Osteocyte (in vitro differentiated cells): ENCODE measurements around the gene EFCAB11. TPM values are rescaled to one million over a fixed set of nuclear protein-coding genes. Genes with fewer than 3 reads are reported as not detected.

Experiments used
- DNase-seq: peaks from one replicate; pipeline ENCODE4 v3.0.0; 2021; ENCODE audit warnings: mixed read lengths; ENCODE audit not compliant: unreplicated experiment; ENCODE audit errors: extremely low spot score
- H3K27ac Mint-ChIP-seq: one replicate; pipeline ENCODE4 v1.8.0; 2021; ENCODE audit warnings: mild to moderate bottlenecking, mixed read lengths; ENCODE audit not compliant: unreplicated experiment
- H3K27me3 Mint-ChIP-seq: one replicate; pipeline ENCODE4 v1.8.0; 2021; ENCODE audit warnings: mixed read lengths; ENCODE audit not compliant: unreplicated experiment
- H3K36me3 Mint-ChIP-seq: one replicate; pipeline ENCODE4 v1.8.0; 2021; ENCODE audit warnings: mixed read lengths; ENCODE audit not compliant: unreplicated experiment
- H3K4me1 Mint-ChIP-seq: one replicate; pipeline ENCODE4 v1.8.0; 2021; ENCODE audit warnings: mixed read lengths; ENCODE audit not compliant: unreplicated experiment
- H3K4me3 Mint-ChIP-seq: one replicate; pipeline ENCODE4 v1.8.0; 2021; ENCODE audit warnings: mild to moderate bottlenecking, moderate library complexity, mixed read lengths; ENCODE audit not compliant: unreplicated experiment
- H3K9me3 Mint-ChIP-seq: one replicate; pipeline ENCODE4 v1.8.0; 2021; ENCODE audit warnings: mixed read lengths; ENCODE audit not compliant: unreplicated experiment
- total RNA-seq: library from RNA; stranded (reverse); gene quantifications from 2 replicates; pipeline ENCODE4 v1.2.1, GENCODE V29; 2021
- TF ChIP-seq, protein P1 (sequence below): fragments of 200-600 bp; sonication (generic); IDR thresholded peaks from 2 replicates; pipeline ENCODE4 v1.5.0; 2021; ENCODE audit warnings: antibody characterized with exemption, mild to moderate bottlenecking, moderate library complexity

The EFCAB11 gene
- total RNA-seq, 1 donor from 2014 or later, result 8.7 TPM

DNA sequence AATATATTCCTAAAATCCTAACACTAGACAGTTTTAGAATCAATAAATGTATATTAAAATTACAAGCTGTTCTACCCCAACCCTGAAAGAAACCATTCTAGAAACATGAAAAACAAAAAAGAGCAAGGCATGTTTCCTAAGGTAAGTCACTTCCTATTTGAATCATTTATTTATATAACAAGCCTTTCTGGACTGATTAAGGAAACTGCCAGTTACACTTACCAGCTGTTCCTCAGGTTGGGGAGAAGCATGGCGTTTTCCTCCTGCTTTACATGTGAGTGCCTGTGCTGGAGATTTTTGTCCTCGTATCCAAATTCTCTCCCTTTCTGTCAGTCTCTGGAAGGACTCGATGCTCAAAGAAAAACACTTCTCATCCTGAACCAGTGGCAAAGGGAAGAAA lies 183.3 kb downstream of the EFCAB11 start:
- Mint-ChIP-seq H3K9me3 (no peaks in the 10 kb centered on the region), H3K36me3 (no peaks in the 10 kb centered on the region), H3K27me3 (no peaks in the 10 kb centered on the region), H3K27ac (peak overlapping the region; percentile 75), H3K4me1 (peaks cover 25% of the 10 kb centered on the region), H3K4me3 (no peak overlapping the region)
- TF ChIP-seq, protein P1, sequence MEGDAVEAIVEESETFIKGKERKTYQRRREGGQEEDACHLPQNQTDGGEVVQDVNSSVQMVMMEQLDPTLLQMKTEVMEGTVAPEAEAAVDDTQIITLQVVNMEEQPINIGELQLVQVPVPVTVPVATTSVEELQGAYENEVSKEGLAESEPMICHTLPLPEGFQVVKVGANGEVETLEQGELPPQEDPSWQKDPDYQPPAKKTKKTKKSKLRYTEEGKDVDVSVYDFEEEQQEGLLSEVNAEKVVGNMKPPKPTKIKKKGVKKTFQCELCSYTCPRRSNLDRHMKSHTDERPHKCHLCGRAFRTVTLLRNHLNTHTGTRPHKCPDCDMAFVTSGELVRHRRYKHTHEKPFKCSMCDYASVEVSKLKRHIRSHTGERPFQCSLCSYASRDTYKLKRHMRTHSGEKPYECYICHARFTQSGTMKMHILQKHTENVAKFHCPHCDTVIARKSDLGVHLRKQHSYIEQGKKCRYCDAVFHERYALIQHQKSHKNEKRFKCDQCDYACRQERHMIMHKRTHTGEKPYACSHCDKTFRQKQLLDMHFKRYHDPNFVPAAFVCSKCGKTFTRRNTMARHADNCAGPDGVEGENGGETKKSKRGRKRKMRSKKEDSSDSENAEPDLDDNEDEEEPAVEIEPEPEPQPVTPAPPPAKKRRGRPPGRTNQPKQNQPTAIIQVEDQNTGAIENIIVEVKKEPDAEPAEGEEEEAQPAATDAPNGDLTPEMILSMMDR, result no peak
- DNase-seq, result no peak

GRCh38 chr14:89767861-89768268 lies 186.7 kb downstream of the EFCAB11 start:
- Mint-ChIP-seq H3K27me3 (no peaks in the 10 kb centered on the region), H3K27ac (no peak overlapping the region), H3K4me1 (peaks cover 16% of the 10 kb centered on the region), H3K36me3 (no peaks in the 10 kb centered on the region), H3K9me3 (no peaks in the 10 kb centered on the region), H3K4me3 (no peak overlapping the region)
- TF ChIP-seq, protein P1, result peak; percentile 64
- no peak for DNase-seq

- DNase-seq, result no peak
- H3K4me3 Mint-ChIP-seq, result no peak overlapping the region
- no peaks in the 10 kb centered on the region for H3K27me3 Mint-ChIP-seq
- H3K36me3 Mint-ChIP-seq, result no peaks in the 10 kb centered on the region
- TF ChIP-seq, protein P1, result no peak
- no peak overlapping the region for H3K27ac Mint-ChIP-seq
- H3K4me1 Mint-ChIP-seq, result peaks cover 15% of the 10 kb centered on the region
- H3K9me3 Mint-ChIP-seq, result no peaks in the 10 kb centered on the region
Measured at GRCh38 chr14:89767131-89767530, 187.4 kb downstream of the EFCAB11 start.

- TF ChIP-seq, protein P1, result no peak
- Mint-ChIP-seq H3K27ac (no peak overlapping the region), H3K36me3 (no peaks in the 10 kb centered on the region), H3K4me3 (no peak overlapping the region), H3K4me1 (no peaks in the 10 kb centered on the region), H3K9me3 (no peaks in the 10 kb centered on the region), H3K27me3 (no peaks in the 10 kb centered on the region)
- DNase-seq, result no peak
Measured at GRCh38 chr14:89765346-89765745, 189.2 kb downstream of the EFCAB11 start.

- Mint-ChIP-seq H3K36me3 (no peaks in the 10 kb centered on the region), H3K4me3 (no peak overlapping the region), H3K4me1 (no peaks in the 10 kb centered on the region), H3K27me3 (no peaks in the 10 kb centered on the region), H3K27ac (no peak overlapping the region), H3K9me3 (no peaks in the 10 kb centered on the region)
- TF ChIP-seq, protein P1, result no peak
- no peak for DNase-seq
Measured at GRCh38 chr14:89760086-89760485, 194.4 kb downstream of the EFCAB11 start.
